ENCODE measurements around the gene MTHFD2.
A peak's percentile ranks its signal among the peaks of the same experiment; 100 is the strongest.

Gene MTHFD2

GRCh38 chr2:74164761-74165160 is 33.7 kb upstream of the MTHFD2 start:
- Histone ChIP-seq H3K9me3 (ENCODE audit: control insufficient read depth, insufficient read depth, low read length) (no peaks in the 10 kb centered on the region), H3K27me3 (ENCODE audit: control insufficient read depth, low read length) (no peaks in the 10 kb centered on the region), H3K4me2 (ENCODE audit: low read length) (no peak overlapping the region), H4K20me1 (ENCODE audit: control insufficient read depth, insufficient read depth, low read depth, low read length) (peaks cover 2% of the 10 kb centered on the region), H3K36me3 (ENCODE audit: control insufficient read depth, low read length) (peaks cover 99% of the 10 kb centered on the region), H3K79me2 (ENCODE audit: control insufficient read depth, low read length) (peaks cover 93% of the 10 kb centered on the region), H3K27ac (ENCODE audit: low read depth, low read length) (no peak overlapping the region), H3F3A (ENCODE audit: control insufficient read depth, insufficient read depth) (peaks cover 11% of the 10 kb centered on the region), H3K4me1 (ENCODE audit: control insufficient read depth, low read length) (no peaks in the 10 kb centered on the region), H3K4me3 (ENCODE audit: low read length) (no peak overlapping the region), H3K9me2 (replicated peaks; ENCODE audit: control insufficient read depth, low read length) (no peaks in the 10 kb centered on the region)
- TF ChIP-seq CTCF (IDR thresholded peaks at IDR 0.05; ENCODE audit: low read depth, low read length, poor library complexity, severe bottlenecking) (no peak), EZH2phosphoT487 (IDR thresholded peaks at IDR 0.05; ENCODE audit: borderline replicate concordance, low read length) (no peak)

- no peak overlapping the region for H3K4me2 ChIP-seq (ENCODE audit: low read length)
- no peaks in the 10 kb centered on the region for H3K27me3 ChIP-seq (ENCODE audit: control insufficient read depth, low read length)
- no peak overlapping the region for H3K27ac ChIP-seq (ENCODE audit: low read depth, low read length)
- H3F3A ChIP-seq (ENCODE audit: control insufficient read depth, insufficient read depth), result peaks cover 11% of the 10 kb centered on the region
- H3K4me3 ChIP-seq (ENCODE audit: low read length), result no peak overlapping the region
- H3K9me3 ChIP-seq (ENCODE audit: control insufficient read depth, insufficient read depth, low read length), result no peaks in the 10 kb centered on the region
- no peak for TF ChIP-seq CTCF (IDR thresholded peaks at IDR 0.05; ENCODE audit: low read depth, low read length, poor library complexity, severe bottlenecking)
- no peak for TF ChIP-seq EZH2phosphoT487 (IDR thresholded peaks at IDR 0.05; ENCODE audit: borderline replicate concordance, low read length)
- peaks cover 97% of the 10 kb centered on the region for H3K79me2 ChIP-seq (ENCODE audit: control insufficient read depth, low read length)
- peaks cover 2% of the 10 kb centered on the region for H4K20me1 ChIP-seq (ENCODE audit: control insufficient read depth, insufficient read depth, low read depth, low read length)
- no peaks in the 10 kb centered on the region for H3K9me2 ChIP-seq (replicated peaks; ENCODE audit: control insufficient read depth, low read length)
- H3K4me1 ChIP-seq (ENCODE audit: control insufficient read depth, low read length), result peaks cover 4% of the 10 kb centered on the region; the same call in 1 of the 2 replicates
- peaks cover 90% of the 10 kb centered on the region for H3K36me3 ChIP-seq (ENCODE audit: control insufficient read depth, low read length)
Observed at GRCh38 chr2:74168739-74169138, 29.7 kb upstream of the MTHFD2 start.

- Histone ChIP-seq H3K79me2 (ENCODE audit: control insufficient read depth, low read length) (peaks cover 88% of the 10 kb centered on the region), H3K36me3 (ENCODE audit: control insufficient read depth, low read length) (peaks cover 75% of the 10 kb centered on the region), H4K20me1 (ENCODE audit: control insufficient read depth, insufficient read depth, low read depth, low read length) (peaks cover 30% of the 10 kb centered on the region), H3K4me2 (ENCODE audit: low read length) (peak overlapping the region; percentile 77), H3K4me1 (ENCODE audit: control insufficient read depth, low read length) (peaks cover 46% of the 10 kb centered on the region), H3K4me3 (ENCODE audit: low read length) (peak overlapping the region; percentile 92), H3K27ac (ENCODE audit: low read depth, low read length) (no peak overlapping the region), H3K9me3 (ENCODE audit: control insufficient read depth, insufficient read depth, low read length) (no peaks in the 10 kb centered on the region), H3F3A (ENCODE audit: control insufficient read depth, insufficient read depth) (peaks cover 13% of the 10 kb centered on the region), H3K27me3 (ENCODE audit: control insufficient read depth, low read length) (no peaks in the 10 kb centered on the region), H3K9me2 (replicated peaks; ENCODE audit: control insufficient read depth, low read length) (no peaks in the 10 kb centered on the region)
- no peak for TF ChIP-seq EZH2phosphoT487 (IDR thresholded peaks at IDR 0.05; ENCODE audit: borderline replicate concordance, low read length)
- TF ChIP-seq CTCF (IDR thresholded peaks at IDR 0.05; ENCODE audit: low read depth, low read length, poor library complexity, severe bottlenecking), result no peak
Observed at GRCh38 chr2:74174909-74175308, 23.5 kb upstream of the MTHFD2 start.

Measured in DOHH2 (cell line).